Astrocyte (in vitro differentiated cells and primary cell): ENCODE data around the gene TPRKB.

Experiments used
- EZH2 ChIP-seq: IDR thresholded peaks from 2 replicates; pipeline ENCODE4 v1.6.1; 2012; ENCODE audit warnings: mild to moderate bottlenecking, low read length, inconsistent platforms; ENCODE audit not compliant: insufficient read depth
- TF ChIP-seq, protein P1 (sequence below): IDR thresholded peaks from 2 replicates; pipeline ENCODE4 v1.5.1; 2011; ENCODE audit warnings: low read depth, mild to moderate bottlenecking, inconsistent platforms, low read length, moderate library complexity; ENCODE audit not compliant: insufficient read depth

DNA sequence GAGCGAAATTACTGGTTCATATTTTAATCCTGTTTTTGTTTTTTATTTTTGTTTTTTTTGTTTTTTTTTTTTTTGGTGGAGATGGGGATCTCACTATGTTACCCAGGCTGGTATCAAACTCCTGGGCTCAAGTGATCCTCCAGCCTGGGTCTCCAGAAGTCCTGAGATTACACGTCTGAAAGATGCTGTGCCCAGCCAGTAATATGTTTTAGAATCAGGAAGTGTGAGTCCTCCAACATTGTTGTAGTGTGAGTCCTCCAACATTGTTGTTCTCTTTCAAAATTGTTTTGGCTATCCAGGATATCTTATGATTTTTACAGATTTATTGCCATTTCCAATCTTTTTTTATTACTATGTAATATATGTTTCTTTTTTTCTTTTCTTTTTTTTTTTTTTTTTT, 23.1 kb downstream of the TPRKB start:
- TF ChIP-seq EZH2: no peak
- TF ChIP-seq, protein P1, sequence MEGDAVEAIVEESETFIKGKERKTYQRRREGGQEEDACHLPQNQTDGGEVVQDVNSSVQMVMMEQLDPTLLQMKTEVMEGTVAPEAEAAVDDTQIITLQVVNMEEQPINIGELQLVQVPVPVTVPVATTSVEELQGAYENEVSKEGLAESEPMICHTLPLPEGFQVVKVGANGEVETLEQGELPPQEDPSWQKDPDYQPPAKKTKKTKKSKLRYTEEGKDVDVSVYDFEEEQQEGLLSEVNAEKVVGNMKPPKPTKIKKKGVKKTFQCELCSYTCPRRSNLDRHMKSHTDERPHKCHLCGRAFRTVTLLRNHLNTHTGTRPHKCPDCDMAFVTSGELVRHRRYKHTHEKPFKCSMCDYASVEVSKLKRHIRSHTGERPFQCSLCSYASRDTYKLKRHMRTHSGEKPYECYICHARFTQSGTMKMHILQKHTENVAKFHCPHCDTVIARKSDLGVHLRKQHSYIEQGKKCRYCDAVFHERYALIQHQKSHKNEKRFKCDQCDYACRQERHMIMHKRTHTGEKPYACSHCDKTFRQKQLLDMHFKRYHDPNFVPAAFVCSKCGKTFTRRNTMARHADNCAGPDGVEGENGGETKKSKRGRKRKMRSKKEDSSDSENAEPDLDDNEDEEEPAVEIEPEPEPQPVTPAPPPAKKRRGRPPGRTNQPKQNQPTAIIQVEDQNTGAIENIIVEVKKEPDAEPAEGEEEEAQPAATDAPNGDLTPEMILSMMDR: no peak
